MCF 10A (cell line): ENCODE measurements around the gene MAFF. TPM values are rescaled to one million over a fixed set of nuclear protein-coding genes. Genes with fewer than 3 reads are reported as not detected.

Experiments
- BruUV-seq: library from RNA; stranded (reverse); fragments of 400-500 nt; replicated peaks from 2 replicates; lab custom pipeline; 2021; lab: Mats Ljungman, UMichigan
- CTCF ChIA-PET: fragments of 300-600 bp; sonication (Branson Sonifier 250); formaldehyde crosslinking; extraction: SDS; loops from one replicate; lab custom pipeline; 2021; ENCODE audit warnings: antibody characterized with exemption, inconsistent platforms; lab: Yijun Ruan, JAX
- POLR2A ChIA-PET: fragments of 300-600, 350-650 bp; sonication (Branson Sonifier 250); formaldehyde crosslinking; extraction: SDS; loops from one replicate; lab custom pipeline; 2020; ENCODE audit warnings: antibody characterized with exemption, inconsistent platforms; lab: Yijun Ruan, JAX
- DNase-seq: peaks from one replicate; pipeline ENCODE4 v3.0.0-alpha.2; 2018; ENCODE audit not compliant: unreplicated experiment
- H3K27ac Mint-ChIP-seq: one replicate; pipeline ENCODE4 v1.8.0; 2022; ENCODE audit warnings: mild to moderate bottlenecking, low read depth, mixed read lengths; ENCODE audit not compliant: unreplicated experiment
- H3K27me3 Mint-ChIP-seq: one replicate; pipeline ENCODE4 v1.8.0; 2022; ENCODE audit warnings: mixed read lengths; ENCODE audit not compliant: insufficient read depth, unreplicated experiment
- H3K36me3 Mint-ChIP-seq: one replicate; pipeline ENCODE4 v1.8.0; 2022; ENCODE audit warnings: mild to moderate bottlenecking, moderate library complexity, mixed read lengths; ENCODE audit not compliant: insufficient read depth, unreplicated experiment
- H3K4me1 Mint-ChIP-seq: one replicate; pipeline ENCODE4 v1.8.0; 2022; ENCODE audit warnings: mixed read lengths; ENCODE audit not compliant: insufficient read depth, unreplicated experiment
- H3K4me3 Mint-ChIP-seq: one replicate; pipeline ENCODE4 v1.8.0; 2022; ENCODE audit warnings: mild to moderate bottlenecking, moderate library complexity, mixed read lengths; ENCODE audit not compliant: unreplicated experiment
- H3K9me3 Mint-ChIP-seq: one replicate; pipeline ENCODE4 v1.8.0; 2022; ENCODE audit warnings: mixed read lengths; ENCODE audit not compliant: unreplicated experiment
- CTCF ChIP-seq: fragments of 200-600 bp; IDR thresholded peaks from one replicate; pipeline ENCODE4 v1.8.0; 2022; ENCODE audit warnings: antibody characterized with exemption, mild to moderate bottlenecking; ENCODE audit not compliant: unreplicated experiment
- intact Hi-C: fragments of 100-400 bp; cut with micrococcal nuclease; formaldehyde crosslinking; loops from 2 replicates; pipeline ENCODE4 v1.14.1; 2022
- total RNA-seq: library from RNA; stranded (reverse); gene quantifications from 2 replicates; pipeline ENCODE4 v1.2.3, GENCODE V29; 2022

Gene MAFF
- total RNA-seq, 1 experiment from 2014 or later: 71.4 TPM

DNA sequence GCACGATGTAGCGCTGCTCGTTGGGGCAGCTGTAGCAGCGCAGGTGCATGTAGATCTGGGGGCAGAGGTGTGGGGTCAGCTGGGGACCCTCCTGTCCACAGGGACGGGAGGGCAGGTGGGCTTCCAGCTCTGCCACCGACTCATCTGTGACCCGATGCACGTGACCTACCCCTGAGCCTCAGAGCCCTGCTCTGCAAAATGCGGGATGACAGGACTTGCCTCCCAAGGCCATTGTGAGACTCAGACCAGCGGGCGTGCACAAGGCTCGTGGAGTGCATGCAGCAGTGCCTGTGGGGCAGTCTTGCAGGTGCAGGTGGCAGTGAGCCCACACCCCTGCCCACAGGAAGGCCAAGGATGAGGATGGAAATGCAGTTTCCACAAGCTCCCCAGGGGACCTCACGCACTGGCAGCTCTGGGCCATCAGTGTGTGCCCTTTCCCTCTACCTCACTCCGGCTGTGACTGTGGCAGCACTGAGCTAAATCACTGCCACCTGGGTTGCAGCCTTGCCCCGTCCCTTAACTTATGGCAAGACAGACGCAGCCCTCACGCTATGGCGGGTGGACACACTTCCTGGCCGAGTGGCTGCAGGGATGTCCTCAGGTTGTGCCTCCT, 44.4 kb downstream of the MAFF start:
- Mint-ChIP-seq H3K36me3 (peaks cover 20% of the 10 kb centered on the region), H3K27me3 (no peaks in the 10 kb centered on the region)
- POLR2A ChIA-PET: no interaction called here

DNA sequence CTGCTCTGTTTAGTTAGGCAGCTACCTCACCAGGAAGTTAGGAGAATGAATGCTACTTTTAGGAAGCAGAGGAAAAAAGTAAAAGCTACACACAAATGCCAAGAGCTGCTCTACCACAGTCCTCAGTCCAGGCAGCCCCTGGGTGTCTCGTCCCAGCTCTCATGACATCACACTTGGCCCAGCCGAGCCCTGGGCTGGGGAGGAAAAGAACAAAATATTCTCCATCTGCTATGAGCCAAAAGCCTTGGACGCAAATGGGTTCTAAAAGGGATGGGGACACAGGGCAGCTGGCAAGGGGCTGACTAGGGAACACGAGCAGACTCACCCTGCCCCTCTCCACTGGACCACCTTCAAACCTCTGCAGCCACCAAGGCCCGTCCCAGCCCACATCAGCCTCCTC, 44.9 kb downstream of the MAFF start:
- H3K4me3 Mint-ChIP-seq: no peak overlapping the region
- no peak for TF ChIP-seq CTCF
- peaks cover 21% of the 10 kb centered on the region for H3K36me3 Mint-ChIP-seq
- DNase-seq: no peak
- CTCF ChIA-PET: interaction anchor here (0.6 kb wide), 2 partner anchors 30 to 195 kb away, joined by 3 read pairs; no protein-coding TSS in a partner anchor
- no TSS peak for BruUV-seq
- intact Hi-C loops: no loop called here
- no peaks in the 10 kb centered on the region for H3K9me3 Mint-ChIP-seq
- POLR2A ChIA-PET: no interaction called here
- H3K4me1 Mint-ChIP-seq: peaks cover 4% of the 10 kb centered on the region
- H3K27me3 Mint-ChIP-seq: no peaks in the 10 kb centered on the region
- no peak overlapping the region for H3K27ac Mint-ChIP-seq

More for the DNA sequence above, 44.4 kb downstream of the MAFF start:
- DNase-seq: no peak
- CTCF ChIA-PET: interaction anchor here (0.6 kb wide), 2 partner anchors 66 to 194 kb away, joined by 3 read pairs; no protein-coding TSS in a partner anchor
- no peak overlapping the region for H3K4me3 Mint-ChIP-seq
- no peak overlapping the region for H3K27ac Mint-ChIP-seq
- H3K9me3 Mint-ChIP-seq: no peaks in the 10 kb centered on the region
- intact Hi-C loops: no loop called here
- peaks cover 6% of the 10 kb centered on the region for H3K4me1 Mint-ChIP-seq
- no TSS peak for BruUV-seq
- TF ChIP-seq CTCF: no peak

DNA sequence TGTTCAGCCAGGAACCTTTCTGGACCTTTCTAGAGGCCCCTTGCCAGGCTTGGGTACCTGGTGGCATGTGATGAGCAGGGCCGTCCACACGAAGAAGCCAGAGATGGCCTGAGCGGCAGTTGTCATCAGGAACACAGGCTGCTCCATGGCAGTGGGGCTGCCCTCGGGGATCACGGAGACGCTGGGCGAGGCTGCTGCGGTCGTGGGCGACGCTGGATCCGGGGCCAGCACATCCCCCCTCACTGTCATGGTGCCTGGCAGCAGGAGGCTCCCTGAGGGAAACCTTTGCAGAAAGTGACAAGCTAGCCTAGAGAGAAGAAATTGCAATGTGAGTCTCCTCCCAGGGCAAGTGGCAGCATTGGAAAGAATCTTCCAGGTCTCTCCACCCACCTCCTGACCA, 45.9 kb downstream of the MAFF start:
- ChIA-PET CTCF (interaction anchor here (0.8 kb wide), 1 partner anchor 70 kb away, joined by 3 read pairs; no protein-coding TSS in a partner anchor), POLR2A (interaction anchor here (1.5 kb wide), 1 partner anchor 9 kb away, joined by 5 read pairs; no protein-coding TSS in a partner anchor)
- Mint-ChIP-seq H3K9me3 (no peaks in the 10 kb centered on the region), H3K36me3 (peaks cover 26% of the 10 kb centered on the region), H3K27me3 (no peaks in the 10 kb centered on the region), H3K27ac (no peak overlapping the region), H3K4me3 (no peak overlapping the region), H3K4me1 (no peaks in the 10 kb centered on the region)
- DNase-seq: no peak
- no TSS peak for BruUV-seq
- no peak for TF ChIP-seq CTCF
- intact Hi-C loops: no loop called here

DNA sequence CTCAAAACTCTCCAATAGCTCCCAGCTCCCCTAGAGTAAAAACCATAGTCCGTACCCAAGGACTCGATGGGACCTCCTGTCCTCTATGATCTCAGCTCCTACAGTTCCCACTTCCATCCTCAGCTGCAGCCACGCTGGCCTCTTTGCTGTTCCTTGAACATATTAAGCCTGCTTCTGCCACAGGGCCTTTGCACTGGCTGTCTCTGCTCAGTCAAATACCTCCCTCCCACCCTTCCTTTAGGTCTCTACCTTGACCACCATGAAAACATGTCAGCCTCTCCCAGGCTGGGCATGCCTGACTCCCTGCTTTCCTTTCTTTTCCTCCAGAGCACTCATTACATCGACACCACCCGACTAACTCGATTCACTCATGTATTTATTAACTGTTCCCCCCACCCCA, 46.5 kb downstream of the MAFF start:
- ChIA-PET POLR2A (interaction anchor here (0.6 to 1.5 kb wide), 2 partner anchors 9 to 24 kb away, joined by 4 to 5 read pairs; partner anchors contain the start of gene TMEM184B), CTCF (interaction anchor here (0.8 kb wide), 1 partner anchor 70 kb away, joined by 3 read pairs; no protein-coding TSS in a partner anchor)
- TF ChIP-seq CTCF: no peak
- Mint-ChIP-seq H3K36me3 (peaks cover 26% of the 10 kb centered on the region), H3K27me3 (no peaks in the 10 kb centered on the region), H3K4me1 (no peaks in the 10 kb centered on the region), H3K9me3 (no peaks in the 10 kb centered on the region), H3K4me3 (no peak overlapping the region), H3K27ac (no peak overlapping the region)
- intact Hi-C loops: no loop called here
- no peak for DNase-seq
- no TSS peak for BruUV-seq
